HepG2 (cell line): ENCODE results near the gene ATP8B2. TPM values are rescaled to one million over a fixed set of nuclear protein-coding genes. Genes with fewer than 3 reads are reported as not detected.

Experiments
- ATAC-seq: fragments of 200-7000 bp; cut with Tn5 transposase; 3 replicates; pipeline ENCODE4 v1.9.1; 2020; ENCODE audit warnings: mild to moderate bottlenecking, moderate library complexity
- BruUV-seq: library from RNA; stranded (reverse); fragments of 400-500 nt; replicated peaks from 2 replicates; lab custom pipeline; 2021; lab: Mats Ljungman, UMichigan
- CTCF ChIA-PET: fragments of 300-600 bp; formaldehyde crosslinking; extraction: SDS; loops from one replicate; lab custom pipeline; 2021; ENCODE audit warnings: low total read pairs, inconsistent platforms, low intra/inter-chr PET ratio; lab: Yijun Ruan, JAX
- POLR2A ChIA-PET: fragments of 350-600 bp; sonication (Branson Sonifier 250); formaldehyde crosslinking; loops from one replicate; lab custom pipeline; 2020; ENCODE audit warnings: antibody characterized with exemption, inconsistent platforms; lab: Yijun Ruan, JAX
- DNase-seq: peaks from one replicate; pipeline ENCODE4 v3.0.0-alpha.2; 2015; ENCODE audit warnings: low spot score
- FAIRE-seq: peaks from 3 replicates; lab custom pipeline; 2011; peaks lifted over from hg19 to GRCh38; lab: Jason Lieb, UNC
- H2AFZ ChIP-seq: one replicate; pipeline ENCODE4 v1.6.1; 2011; ENCODE audit warnings: low read length, inconsistent platforms
- H3K27ac ChIP-seq: fragments of 300-600 bp; 3 replicates; pipeline ENCODE4 v1.8.0; 2011; ENCODE audit warnings: mixed run types, mild to moderate bottlenecking, mixed read lengths, low read length, inconsistent platforms; ENCODE audit not compliant: insufficient read depth; ENCODE audit errors: extremely low read length
- H3K27me3 ChIP-seq, 2 experiments: fragments of 200-600 bp in 1 of 2; 2 replicates in 1 of 2; 3 replicates in 1 of 2; pipeline versions ENCODE4 v1.6.0 to v1.8.0; 2011; ENCODE audit warnings: low read length in 2 of 2, mild to moderate bottlenecking in 2 of 2, moderate library complexity in 2 of 2, inconsistent platforms in 1 of 2; ENCODE audit not compliant: insufficient read depth in 2 of 2, control insufficient read depth in 1 of 2
- H3K36me3 ChIP-seq, 2 experiments: fragments of 200-600 bp in 1 of 2; replicated peaks in 1 of 2; 2 replicates in 1 of 2; 3 replicates in 1 of 2; pipeline versions ENCODE4 v1.5.1 to v1.8.0; 2011; ENCODE audit warnings: low read length in 2 of 2, inconsistent platforms in 1 of 2; ENCODE audit not compliant: insufficient read depth in 2 of 2, control insufficient read depth in 1 of 2
- H3K4me1 ChIP-seq: 2 replicates; pipeline ENCODE4 v1.5.1; 2012; ENCODE audit warnings: low read length, inconsistent platforms; ENCODE audit not compliant: insufficient read depth
- H3K4me2 ChIP-seq: 2 replicates; pipeline ENCODE4 v1.6.0; 2011; ENCODE audit warnings: low read depth, low read length, inconsistent platforms
- H3K4me3 ChIP-seq, 3 experiments: fragments of 200-600 bp in 1 of 3; sonication (generic), shearing (Covaris generic) in 1 of 3; replicated peaks in 1 of 3; 2 replicates each; pipeline ENCODE4 v1.5.1; 2011 to 2016; ENCODE audit warnings: low read length in 3 of 3, inconsistent platforms in 2 of 3, low read depth in 2 of 3, mild to moderate bottlenecking in 2 of 3, control low read depth in 1 of 3, mixed read lengths in 1 of 3; ENCODE audit not compliant: insufficient read depth in 1 of 3
- H3K79me2 ChIP-seq: one replicate; pipeline ENCODE4 v1.6.1; 2011; ENCODE audit warnings: low read length, inconsistent platforms; ENCODE audit not compliant: insufficient read depth
- H3K9ac ChIP-seq: 2 replicates; pipeline ENCODE4 v1.6.0; 2011; ENCODE audit warnings: mild to moderate bottlenecking, low read depth, low read length, inconsistent platforms; ENCODE audit not compliant: insufficient read depth
- H3K9me3 ChIP-seq: 2 replicates; pipeline ENCODE4 v1.5.1; 2012; ENCODE audit warnings: mild to moderate bottlenecking, low read length
- H4K20me1 ChIP-seq: 2 replicates; pipeline ENCODE4 v1.6.0; 2011; ENCODE audit warnings: inconsistent platforms, mild to moderate bottlenecking, low read length, moderate library complexity; ENCODE audit not compliant: insufficient read depth
- ATF7 ChIP-seq, 2 experiments: fragments of 450-650 bp in 1 of 2; sonication (generic) in 1 of 2; formaldehyde crosslinking in 1 of 2; IDR thresholded peaks; 2 replicates each; pipeline versions ENCODE4 v1.4.0 to v1.6.1; 2016 to 2020; ENCODE audit warnings: antibody characterized with exemption in 1 of 2, mild to moderate bottlenecking in 1 of 2, missing genetic modification reagents in 1 of 2
- KDM6A ChIP-seq: IDR thresholded peaks from 2 replicates; pipeline ENCODE4 v1.6.1; 2016; ENCODE audit warnings: low read depth
- SNRNP70 ChIP-seq: fragments of 200-400 bp; formaldehyde crosslinking; IDR thresholded peaks from 2 replicates; pipeline ENCODE4 v1.6.1; 2017; ENCODE audit warnings: mild to moderate bottlenecking, low read depth, low read length, moderate library complexity
- TP53 ChIP-seq: sonication (generic); formaldehyde crosslinking; conservative IDR thresholded peaks from 2 replicates; pipeline ENCODE4 v1.4.0; 2020; ENCODE audit warnings: missing genetic modification reagents
- ZNF280B ChIP-seq: sonication (generic); formaldehyde crosslinking; IDR thresholded peaks from 2 replicates; pipeline ENCODE4 v1.5.0; 2020; ENCODE audit warnings: missing genetic modification reagents, mild to moderate bottlenecking, borderline replicate concordance
- ZNF572 ChIP-seq: sonication (generic); formaldehyde crosslinking; IDR thresholded peaks from 2 replicates; pipeline ENCODE4 v1.5.1; 2020; ENCODE audit warnings: mild to moderate bottlenecking, missing genetic modification reagents
- ZNF724P ChIP-seq: sonication (generic); formaldehyde crosslinking; IDR thresholded peaks from 2 replicates; pipeline ENCODE4 v1.8.0; 2022; ENCODE audit warnings: missing genetic modification reagents, borderline replicate concordance
- ZSCAN31 ChIP-seq: sonication (generic); formaldehyde crosslinking; IDR thresholded peaks from 2 replicates; pipeline ENCODE4 v1.5.0; 2020; ENCODE audit warnings: low read depth, mild to moderate bottlenecking, missing genetic modification reagents
- WGBS: methylation state at CpG from one replicate; pipeline ENCODE4 v1.1.6; 2017; ENCODE audit warnings: low lambda C conversion rate; 5-methylcytosine and 5-hydroxymethylcytosine counted together
- in situ Hi-C: cut with HindIII; loops from 2 replicates; pipeline ENCODE4 v1.10.0; 2017; ENCODE audit warnings: low pct_unique_long_range_greater_than_20kb; ENCODE audit not compliant: extremely low pct_ligation_motif_present
- intact Hi-C: fragments of 100-400 bp; cut with micrococcal nuclease; formaldehyde crosslinking; loops from one replicate; pipeline ENCODE4 v1.10.0; 2022; ENCODE audit not compliant: unreplicated experiment
- polyA plus RNA-seq, 8 experiments: library from polyadenylated mRNA; depleted of rRNA in 3 of 8; stranded (reverse) in 7 of 8; unstranded in 1 of 8; fragments of >200 nt; fragmentation: Illumina TruSeq in 4 of 8; extraction: Trizol in 4 of 8; gene quantifications; 2 replicates each; pipeline versions ENCODE4 v1.2.1 to v1.2.3, GENCODE V29; 2011 to 2016; ENCODE audit warnings: low read depth in 4 of 8, missing spikeins in 1 of 8, mixed read lengths in 1 of 8; ENCODE audit not compliant: insufficient read depth in 1 of 8
- total RNA-seq, 5 experiments: library from RNA; depleted of rRNA; stranded (reverse); fragments of >200 nt; fragmentation: Illumina TruSeq; extraction: Trizol; gene quantifications; 2 replicates each; pipeline ENCODE4 v1.2.3, GENCODE V29; 2016; ENCODE audit warnings: low read depth in 1 of 5

ATP8B2 gene
- total and polyA plus RNA-seq, 2 of the 13 experiments (the other 11 are each of a cell fraction or from before 2014, with no cell fraction given): 20.4 to 39.3 TPM

GRCh38 chr1:154329551-154330131, 4.3 kb downstream of the ATP8B2 start:
- peaks cover 45% of the 10 kb centered on the region for H3K4me1 ChIP-seq
- TF ChIP-seq ATF7 (IDR thresholded peaks at IDR 0.05) (peak; percentile 50), ATF7 (CRISPR knock-in tag; IDR thresholded peaks at IDR 0.05) (no peak), KDM6A (CRISPR knock-in tag) (no peak), ZSCAN31 (CRISPR knock-in tag) (no peak), ZNF572 (CRISPR knock-in tag) (no peak), ZNF724P (CRISPR knock-in tag) (no peak), ZNF280B (CRISPR knock-in tag) (no peak), TP53 (no peak), SNRNP70 (no peak)
- TF ChIP-seq, all 625 proteins: peak for 1
- Histone ChIP-seq H3K4me2 (no peak overlapping the region), H2AFZ (no peak overlapping the region), H3K9me3 (no peaks in the 10 kb centered on the region), H3K4me3 (no peak overlapping the region), H3K36me3 (peaks cover 4 to 23% of the 10 kb centered on the region in 2 experiments), H3K27ac (no peak overlapping the region), H3K79me2 (peaks cover 9% of the 10 kb centered on the region), H4K20me1 (no peaks in the 10 kb centered on the region), H3K9ac (no peak overlapping the region), H3K27me3 (no peaks in the 10 kb centered on the region)
- ChIA-PET POLR2A (no interaction called here), CTCF (no interaction called here)
- intact Hi-C loops: loop anchor here (10.0 kb wide), 1 partner anchor 135 kb away; the partner anchor contains the start of gene TPM3
- no peak for DNase-seq
- over 99% methylated on average over 6 of the region's 7 CpGs for WGBS
- BruUV-seq: no TSS peak
- no peak for ATAC-seq
- FAIRE-seq: no peak
- in situ Hi-C loops: no loop called here
